GM12878 (cell line): Measurements from ENCODE around the gene CTXND2. TPM values are rescaled to one million over a fixed set of nuclear protein-coding genes. Genes with fewer than 3 reads are reported as not detected.

Experiments
- polyA plus RNA-seq, 11 experiments: library from polyadenylated mRNA; depleted of rRNA in 4 of 11; unstranded in 6 of 11; stranded (reverse) in 5 of 11; fragments of >200 nt; fragmentation: Nextera tagmentation in 4 of 11; fragmentation: Illumina TruSeq in 1 of 11; extraction: Ambion mirVana in 4 of 11; extraction: Trizol in 1 of 11; gene quantifications; 1 replicate in 1 of 11; 2 replicates in 10 of 11; pipeline versions ENCODE4 v1.2.1 to v1.2.3, GENCODE V29; 2011 to 2016; ENCODE audit warnings: inconsistent platforms in 2 of 11, missing spikeins in 2 of 11, low read depth in 1 of 11
- total RNA-seq, 4 experiments: library from RNA; depleted of rRNA in 3 of 4; stranded (reverse); fragments of >200 nt in 3 of 4; fragmentation: Illumina TruSeq in 1 of 4; extraction: Trizol in 1 of 4; gene quantifications; 2 replicates each; pipeline versions ENCODE4 v1.2.1 to v1.2.3, GENCODE V29; 2013 to 2021

CTXND2 gene
- total and polyA plus RNA-seq, 10 of the 15 experiments (the other 5 are each of a cell fraction or from before 2014, with no cell fraction given): not detected

Other genes with a start within 250 kb of the CTXND2 start
Only the 7 nearest of the 15 such genes appear.
- gene CTSK, start 78.9 kb upstream of the CTXND2 start, total RNA-seq (2014; rRNA removed): 0.40 and 0.87 TPM in 2 replicates
- gene CTSK, start 78.9 kb upstream of the CTXND2 start, total RNA-seq (2014; rRNA removed; fragmentation: Illumina TruSeq; extraction: Trizol): 0.76 and 0.88 TPM in 2 replicates
- 0.77 and 0.90 TPM in 2 replicates for gene CTSK, start 78.9 kb upstream of the CTXND2 start, total RNA-seq (2021)
- gene CTSK, start 78.9 kb upstream of the CTXND2 start, polyA plus RNA-seq (2011; rRNA removed): 1.8 and 2.2 TPM in 2 replicates
- gene CTSK, start 78.9 kb upstream of the CTXND2 start, polyA plus RNA-seq (2014; fragmentation: Illumina TruSeq; extraction: Trizol): 1.1 TPM in 2 replicates
- under 1 TPM; 0.42 to 0.44 TPM for gene CTSK, start 78.9 kb upstream of the CTXND2 start, polyA plus RNA-seq (2014; fragmentation: Nextera tagmentation; extraction: Ambion mirVana)
- 1.9 and 3.1 TPM in 2 replicates for gene CTSK, start 78.9 kb upstream of the CTXND2 start, polyA plus RNA-seq (2014; rRNA removed)
- 1 to 10 TPM in 1 of 2 experiments, under 1 TPM in 1; 0.54 to 1.1 TPM for gene CTSK, start 78.9 kb upstream of the CTXND2 start, polyA plus RNA-seq (2016; fragmentation: Nextera tagmentation; extraction: Ambion mirVana)
- gene ARNT, start 10.5 kb upstream of the CTXND2 start, total RNA-seq (2014; rRNA removed): 17.3 and 20.7 TPM in 2 replicates
- 18.5 and 19.2 TPM in 2 replicates for gene ARNT, start 10.5 kb upstream of the CTXND2 start, total RNA-seq (2014; rRNA removed; fragmentation: Illumina TruSeq; extraction: Trizol)
- gene ARNT, start 10.5 kb upstream of the CTXND2 start, total RNA-seq (2021): 22.3 and 22.9 TPM in 2 replicates
- gene ARNT, start 10.5 kb upstream of the CTXND2 start, polyA plus RNA-seq (2011; rRNA removed): 25.5 and 26.7 TPM in 2 replicates
- 24.6 and 27.4 TPM in 2 replicates for gene ARNT, start 10.5 kb upstream of the CTXND2 start, polyA plus RNA-seq (2014; fragmentation: Illumina TruSeq; extraction: Trizol)
- gene ARNT, start 10.5 kb upstream of the CTXND2 start, polyA plus RNA-seq (2014; fragmentation: Nextera tagmentation; extraction: Ambion mirVana): 1 to 10 TPM; 5.8 to 7.1 TPM
- gene ARNT, start 10.5 kb upstream of the CTXND2 start, polyA plus RNA-seq (2014; rRNA removed): 19.7 and 20.5 TPM in 2 replicates
- gene ARNT, start 10.5 kb upstream of the CTXND2 start, polyA plus RNA-seq (2016; fragmentation: Nextera tagmentation; extraction: Ambion mirVana): 10 to 100 TPM; 27.6 to 33.9 TPM
- gene SETDB1, start 39.2 kb downstream of the CTXND2 start, total RNA-seq (2014; rRNA removed): 30.0 and 36.5 TPM in 2 replicates
- 36.1 and 36.3 TPM in 2 replicates for gene SETDB1, start 39.2 kb downstream of the CTXND2 start, total RNA-seq (2014; rRNA removed; fragmentation: Illumina TruSeq; extraction: Trizol)
- gene SETDB1, start 39.2 kb downstream of the CTXND2 start, total RNA-seq (2021): 38.7 and 42.6 TPM in 2 replicates
- gene SETDB1, start 39.2 kb downstream of the CTXND2 start, polyA plus RNA-seq (2011; rRNA removed): 56.7 and 58.4 TPM in 2 replicates
- 44.3 and 46.4 TPM in 2 replicates for gene SETDB1, start 39.2 kb downstream of the CTXND2 start, polyA plus RNA-seq (2014; fragmentation: Illumina TruSeq; extraction: Trizol)
- 10 to 100 TPM; 14.5 to 14.7 TPM for gene SETDB1, start 39.2 kb downstream of the CTXND2 start, polyA plus RNA-seq (2014; fragmentation: Nextera tagmentation; extraction: Ambion mirVana)
- 30.8 and 35.2 TPM in 2 replicates for gene SETDB1, start 39.2 kb downstream of the CTXND2 start, polyA plus RNA-seq (2014; rRNA removed)
- 10 to 100 TPM; 14.3 to 14.5 TPM for gene SETDB1, start 39.2 kb downstream of the CTXND2 start, polyA plus RNA-seq (2016; fragmentation: Nextera tagmentation; extraction: Ambion mirVana)
- 55.8 and 57.0 TPM in 2 replicates for gene CERS2, start 87.7 kb downstream of the CTXND2 start, total RNA-seq (2014; rRNA removed)
- gene CERS2, start 87.7 kb downstream of the CTXND2 start, total RNA-seq (2014; rRNA removed; fragmentation: Illumina TruSeq; extraction: Trizol): 38.2 and 39.9 TPM in 2 replicates
- 76.7 and 79.2 TPM in 2 replicates for gene CERS2, start 87.7 kb downstream of the CTXND2 start, total RNA-seq (2021)
- 29.5 and 41.5 TPM in 2 replicates for gene CERS2, start 87.7 kb downstream of the CTXND2 start, polyA plus RNA-seq (2011; rRNA removed)
- 78.8 and 87.9 TPM in 2 replicates for gene CERS2, start 87.7 kb downstream of the CTXND2 start, polyA plus RNA-seq (2014; fragmentation: Illumina TruSeq; extraction: Trizol)
- gene CERS2, start 87.7 kb downstream of the CTXND2 start, polyA plus RNA-seq (2014; fragmentation: Nextera tagmentation; extraction: Ambion mirVana): 10 to 100 TPM in 1 of 2 experiments, 1 to 10 TPM in 1; 9.2 to 12.7 TPM
- 50.5 and 52.3 TPM in 2 replicates for gene CERS2, start 87.7 kb downstream of the CTXND2 start, polyA plus RNA-seq (2014; rRNA removed)
- 10 to 100 TPM; 49.3 to 61.5 TPM for gene CERS2, start 87.7 kb downstream of the CTXND2 start, polyA plus RNA-seq (2016; fragmentation: Nextera tagmentation; extraction: Ambion mirVana)
- gene ANXA9, start 95.2 kb downstream of the CTXND2 start, total RNA-seq (2014; rRNA removed): not detected in 2 replicates
- gene ANXA9, start 95.2 kb downstream of the CTXND2 start, total RNA-seq (2014; rRNA removed; fragmentation: Illumina TruSeq; extraction: Trizol): 0.09 TPM in 1 of 2 replicates, not detected in the other
- gene ANXA9, start 95.2 kb downstream of the CTXND2 start, total RNA-seq (2021): not detected in 2 replicates
- gene ANXA9, start 95.2 kb downstream of the CTXND2 start, polyA plus RNA-seq (2011; rRNA removed): 0.37 and 0.43 TPM in 2 replicates
- 0.04 TPM in 1 of 2 replicates, not detected in the other for gene ANXA9, start 95.2 kb downstream of the CTXND2 start, polyA plus RNA-seq (2014; fragmentation: Illumina TruSeq; extraction: Trizol)
- gene ANXA9, start 95.2 kb downstream of the CTXND2 start, polyA plus RNA-seq (2014; fragmentation: Nextera tagmentation; extraction: Ambion mirVana): under 1 TPM in 1 of 2 experiments, not detected in 1; 0.11 TPM
- 0.08 TPM in 1 of 2 replicates, not detected in the other for gene ANXA9, start 95.2 kb downstream of the CTXND2 start, polyA plus RNA-seq (2014; rRNA removed)
- under 1 TPM; 0.25 to 0.28 TPM for gene ANXA9, start 95.2 kb downstream of the CTXND2 start, polyA plus RNA-seq (2016; fragmentation: Nextera tagmentation; extraction: Ambion mirVana)
- gene MINDY1, start 119.8 kb downstream of the CTXND2 start, total RNA-seq (2014; rRNA removed): 7.5 and 8.8 TPM in 2 replicates
- gene MINDY1, start 119.8 kb downstream of the CTXND2 start, total RNA-seq (2014; rRNA removed; fragmentation: Illumina TruSeq; extraction: Trizol): 4.4 and 4.9 TPM in 2 replicates
- gene MINDY1, start 119.8 kb downstream of the CTXND2 start, total RNA-seq (2021): 7.1 and 7.5 TPM in 2 replicates
- gene MINDY1, start 119.8 kb downstream of the CTXND2 start, polyA plus RNA-seq (2011; rRNA removed): 0.89 and 1.9 TPM in 2 replicates
- gene MINDY1, start 119.8 kb downstream of the CTXND2 start, polyA plus RNA-seq (2014; fragmentation: Illumina TruSeq; extraction: Trizol): 6.1 and 6.5 TPM in 2 replicates
- gene MINDY1, start 119.8 kb downstream of the CTXND2 start, polyA plus RNA-seq (2014; fragmentation: Nextera tagmentation; extraction: Ambion mirVana): under 1 TPM; 0.48 to 0.49 TPM
- gene MINDY1, start 119.8 kb downstream of the CTXND2 start, polyA plus RNA-seq (2014; rRNA removed): 6.4 and 7.7 TPM in 2 replicates
- 1 to 10 TPM; 3.4 to 5.1 TPM for gene MINDY1, start 119.8 kb downstream of the CTXND2 start, polyA plus RNA-seq (2016; fragmentation: Nextera tagmentation; extraction: Ambion mirVana)
- gene PRUNE1, start 121.3 kb downstream of the CTXND2 start, total RNA-seq (2014; rRNA removed): 9.5 and 9.9 TPM in 2 replicates
- gene PRUNE1, start 121.3 kb downstream of the CTXND2 start, total RNA-seq (2014; rRNA removed; fragmentation: Illumina TruSeq; extraction: Trizol): 8.8 and 9.7 TPM in 2 replicates
- gene PRUNE1, start 121.3 kb downstream of the CTXND2 start, total RNA-seq (2021): 10.9 and 11.8 TPM in 2 replicates
- 20.2 and 24.5 TPM in 2 replicates for gene PRUNE1, start 121.3 kb downstream of the CTXND2 start, polyA plus RNA-seq (2011; rRNA removed)
- gene PRUNE1, start 121.3 kb downstream of the CTXND2 start, polyA plus RNA-seq (2014; fragmentation: Illumina TruSeq; extraction: Trizol): 15.5 and 16.3 TPM in 2 replicates
- 1 to 10 TPM; 4.7 to 7.6 TPM for gene PRUNE1, start 121.3 kb downstream of the CTXND2 start, polyA plus RNA-seq (2014; fragmentation: Nextera tagmentation; extraction: Ambion mirVana)
- 10.2 and 14.9 TPM in 2 replicates for gene PRUNE1, start 121.3 kb downstream of the CTXND2 start, polyA plus RNA-seq (2014; rRNA removed)
- gene PRUNE1, start 121.3 kb downstream of the CTXND2 start, polyA plus RNA-seq (2016; fragmentation: Nextera tagmentation; extraction: Ambion mirVana): 10 to 100 TPM; 14.0 to 14.2 TPM